ENCODE data around the gene DHRS7B.

GRCh38 chr17:21170809-21171208 lies 44.0 kb downstream of the DHRS7B start:
- no peak for TF ChIP-seq GATA3 (IDR thresholded peaks at IDR 0.05; ENCODE audit: low read depth, low read length)
- TF ChIP-seq GATA2 (IDR thresholded peaks at IDR 0.05; ENCODE audit: low read depth, low read length), result no peak

Data from SH-SY5Y (cell line).